GM23338 (cell line): ENCODE data around the gene SGCG. TPM values are rescaled to one million over a fixed set of nuclear protein-coding genes. Genes with fewer than 3 reads are reported as not detected.

Source experiments
- ATAC-seq: fragments of 200-7000 bp; cut with Tn5 transposase; 3 replicates; pipeline ENCODE4 v1.9.1; 2020
- DNase-seq: peaks from one replicate; pipeline ENCODE4 v3.0.0-alpha.2; 2015; ENCODE audit warnings: low spot score
- H2AFZ ChIP-seq: fragments of 200-600 bp; sonication (generic); 2 replicates; pipeline ENCODE4 v1.8.0; 2016; ENCODE audit warnings: antibody characterized with exemption, mild to moderate bottlenecking, moderate library complexity
- H3F3A ChIP-seq: fragments of 200-600 bp; sonication (generic); replicated peaks from 2 replicates; pipeline ENCODE4 v1.8.0; 2017; ENCODE audit warnings: antibody characterized with exemption, mixed run types, low read depth
- H3K27ac ChIP-seq: fragments of 200-600 bp; sonication (generic); 2 replicates; pipeline ENCODE4 v1.6.1; 2016; ENCODE audit warnings: low read depth
- H3K27me3 ChIP-seq: fragments of 200-600 bp; sonication (generic); 2 replicates; pipeline ENCODE4 v1.8.0; 2016; ENCODE audit warnings: mild to moderate bottlenecking, mixed run types, moderate library complexity; ENCODE audit not compliant: insufficient read depth
- H3K36me3 ChIP-seq: fragments of 200-600 bp; sonication (generic); 2 replicates; pipeline ENCODE4 v1.8.0; 2016; ENCODE audit warnings: mild to moderate bottlenecking; ENCODE audit not compliant: insufficient read depth
- H3K4me1 ChIP-seq: fragments of 200-600 bp; sonication (generic); 2 replicates; pipeline ENCODE4 v1.8.0; 2016; ENCODE audit warnings: mild to moderate bottlenecking, moderate library complexity; ENCODE audit not compliant: insufficient read depth
- H3K4me2 ChIP-seq: fragments of 200-600 bp; sonication (generic); 2 replicates; pipeline ENCODE4 v1.7.1; 2017; ENCODE audit warnings: mixed run types
- H3K4me3 ChIP-seq: fragments of 200-600 bp; sonication (generic); 2 replicates; pipeline ENCODE4 v1.6.1; 2016; ENCODE audit warnings: mixed run types
- H3K79me2 ChIP-seq: fragments of 200-600 bp; sonication (generic); replicated peaks from 2 replicates; pipeline ENCODE4 v1.8.0; 2017; ENCODE audit warnings: mild to moderate bottlenecking; ENCODE audit not compliant: insufficient read depth
- H3K9me2 ChIP-seq: fragments of 200-600 bp; sonication (generic); 2 replicates; pipeline ENCODE4 v1.8.0; 2017; ENCODE audit not compliant: insufficient read depth
- H4K20me1 ChIP-seq: fragments of 200-600 bp; sonication (generic); replicated peaks from 2 replicates; pipeline ENCODE4 v1.8.0; 2017; ENCODE audit warnings: mild to moderate bottlenecking; ENCODE audit not compliant: insufficient read depth
- H3K27ac Mint-ChIP-seq: 2 replicates; pipeline ENCODE4 v1.8.0; 2020; ENCODE audit warnings: inconsistent platforms, mild to moderate bottlenecking, moderate library complexity, mixed read lengths
- H3K27me3 Mint-ChIP-seq: 3 replicates; pipeline ENCODE4 v1.8.0; 2022; ENCODE audit warnings: low read depth, mild to moderate bottlenecking, moderate library complexity, mixed read lengths, inconsistent platforms; ENCODE audit not compliant: insufficient read depth, poor library complexity
- H3K36me3 Mint-ChIP-seq: 3 replicates; pipeline ENCODE4 v1.8.0; 2021; ENCODE audit warnings: low read depth, mild to moderate bottlenecking, inconsistent platforms, moderate library complexity, mixed read lengths
- H3K4me1 Mint-ChIP-seq: 3 replicates; pipeline ENCODE4 v1.8.0; 2020; ENCODE audit warnings: mild to moderate bottlenecking, inconsistent platforms, mixed read lengths
- H3K4me3 Mint-ChIP-seq: 3 replicates; pipeline ENCODE4 v1.8.0; 2021; ENCODE audit warnings: moderate library complexity, mild to moderate bottlenecking, inconsistent platforms, mixed read lengths
- H3K9me3 Mint-ChIP-seq: 3 replicates; pipeline ENCODE4 v1.8.0; 2020; ENCODE audit warnings: moderate library complexity, mild to moderate bottlenecking, inconsistent platforms, mixed read lengths
- CREB1 ChIP-seq: fragments of 250-450 bp; sonication (Bioruptor Pico); IDR thresholded peaks from 2 replicates; pipeline ENCODE4 v1.5.0; 2020; ENCODE audit warnings: low read depth, mild to moderate bottlenecking, moderate library complexity
- EZH2 ChIP-seq: fragments of 200-600 bp; sonication (generic); IDR thresholded peaks from one replicate; pipeline ENCODE4 v1.8.0; 2017; ENCODE audit warnings: antibody characterized with exemption, mild to moderate bottlenecking, low read depth; ENCODE audit not compliant: unreplicated experiment
- EZH2phosphoT487 ChIP-seq: fragments of 200-600 bp; sonication (generic); IDR thresholded peaks from one replicate; pipeline ENCODE4 v1.8.1; 2018; ENCODE audit warnings: antibody characterized with exemption; ENCODE audit not compliant: unreplicated experiment
- JUNB ChIP-seq: IDR thresholded peaks from one replicate; pipeline ENCODE4 v1.6.1; 2016; ENCODE audit warnings: antibody characterized with exemption; ENCODE audit not compliant: unreplicated experiment
- NANOG ChIP-seq: IDR thresholded peaks from 2 replicates; pipeline ENCODE4 v1.6.1; 2016; ENCODE audit warnings: antibody characterized with exemption, borderline replicate concordance
- POLR2AphosphoS5 ChIP-seq: IDR thresholded peaks from 2 replicates; pipeline ENCODE4 v1.6.1; 2016; ENCODE audit warnings: antibody characterized with exemption, low read depth
- STAT1 ChIP-seq: IDR thresholded peaks from one replicate; pipeline ENCODE4 v1.6.1; 2016; ENCODE audit warnings: antibody characterized with exemption; ENCODE audit not compliant: unreplicated experiment
- ZNF114 ChIP-seq: fragments of 250-450 bp; sonication (Bioruptor Pico); IDR thresholded peaks from 2 replicates; pipeline ENCODE4 v1.5.0; 2020; ENCODE audit warnings: mild to moderate bottlenecking, moderate library complexity
- ZNF331 ChIP-seq: fragments of 250-450 bp; sonication (Bioruptor Pico); IDR thresholded peaks from 2 replicates; pipeline ENCODE4 v1.5.0; 2020; ENCODE audit warnings: low read depth, mild to moderate bottlenecking, moderate library complexity
- long read RNA-seq: library from polyadenylated mRNA; unstranded; transcript quantifications from one replicate; pipeline ENCODE4 v2.0.0, GENCODE V29; 2020; ENCODE audit not compliant: unreplicated experiment
- polyA plus RNA-seq: library from polyadenylated mRNA; unstranded; fragments of >200 nt; fragmentation: Nextera tagmentation; extraction: Ambion mirVana; gene quantifications from 2 replicates; pipeline ENCODE4 v1.2.1, GENCODE V29; 2016
- total RNA-seq: library from RNA; depleted of rRNA; stranded (reverse); fragments of >200 nt; shearing (Covaris generic); gene quantifications from 2 replicates; pipeline ENCODE4 v1.2.3, GENCODE V29; 2014; rRNA removed
- TF ChIP-seq, protein P1 (sequence below): fragments of 250-450 bp; sonication (Bioruptor Pico); IDR thresholded peaks from 2 replicates; pipeline ENCODE4 v1.5.0; 2020; ENCODE audit warnings: mild to moderate bottlenecking, moderate library complexity
- TF ChIP-seq, protein P2 (sequence below): IDR thresholded peaks from one replicate; pipeline ENCODE4 v1.6.1; 2018; ENCODE audit warnings: antibody characterized with exemption; ENCODE audit not compliant: unreplicated experiment
- TF ChIP-seq, protein P3 (sequence below), 2 experiments: fragments of 200-600 bp in 1 of 2; sonication (generic) in 1 of 2; conservative IDR thresholded peaks; 2 replicates each; pipeline versions ENCODE4 v1.5.1 to v1.6.1; 2016 to 2017; ENCODE audit warnings: antibody characterized with exemption in 2 of 2, low read depth in 2 of 2, mild to moderate bottlenecking in 2 of 2, moderate library complexity in 1 of 2
- TF ChIP-seq, protein P4 (sequence below): IDR thresholded peaks from 2 replicates; pipeline ENCODE4 v1.6.1; 2016; ENCODE audit warnings: antibody characterized with exemption

Gene SGCG, protein sequence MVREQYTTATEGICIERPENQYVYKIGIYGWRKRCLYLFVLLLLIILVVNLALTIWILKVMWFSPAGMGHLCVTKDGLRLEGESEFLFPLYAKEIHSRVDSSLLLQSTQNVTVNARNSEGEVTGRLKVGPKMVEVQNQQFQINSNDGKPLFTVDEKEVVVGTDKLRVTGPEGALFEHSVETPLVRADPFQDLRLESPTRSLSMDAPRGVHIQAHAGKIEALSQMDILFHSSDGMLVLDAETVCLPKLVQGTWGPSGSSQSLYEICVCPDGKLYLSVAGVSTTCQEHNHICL
- total RNA-seq (not detected in 2 replicates), polyA plus RNA-seq (not detected in 2 replicates)
- long read RNA-seq = 0 reads

DNA sequence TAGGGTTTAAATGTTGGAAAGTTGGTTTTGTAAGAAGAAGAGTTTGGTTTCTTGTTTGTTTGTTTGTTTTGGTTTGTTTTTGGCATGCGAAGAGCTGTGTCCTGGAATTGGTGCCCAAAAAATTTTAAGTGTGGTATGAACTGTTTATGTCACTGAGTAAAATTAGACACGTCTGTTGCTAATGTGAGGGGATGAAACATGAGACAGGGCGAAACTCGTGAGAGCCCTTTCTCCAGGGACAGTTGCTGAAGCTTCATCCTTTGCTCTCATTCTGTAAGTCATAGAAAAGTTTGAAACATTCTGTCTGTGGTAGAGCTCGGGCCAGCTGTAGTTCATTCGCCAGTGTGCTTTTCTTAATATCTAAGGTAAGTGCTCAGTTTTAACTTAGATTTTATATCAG lies at the start of gene SGCG:
Gene SGCG (plus strand): TSS at position 269 of the 400 bp plus-strand sequence. CDS start 22,716 bp downstream, outside the sequence.
- Histone ChIP-seq H3K4me2 (no peak within 1 kb of the TSS), H3K79me2 (no peaks in the 10 kb centered on the region), H3F3A (no peaks in the 10 kb centered on the region), H3K4me1 (no peaks in the 10 kb centered on the region), H3K9me2 (no peaks in the 10 kb centered on the region), H3K36me3 (no peaks in the 10 kb centered on the region), H4K20me1 (no peaks in the 10 kb centered on the region), H3K27ac (no peak within 1 kb of the TSS), H3K27me3 (no peaks in the 10 kb centered on the region), H2AFZ (no peak within 1 kb of the TSS), H3K4me3 (no peak within 1 kb of the TSS)
- Mint-ChIP-seq H3K36me3 (no peaks in the 10 kb centered on the region), H3K27ac (no peak within 1 kb of the TSS), H3K9me3 (no peaks in the 10 kb centered on the region), H3K4me1 (no peaks in the 10 kb centered on the region), H3K27me3 (peaks cover 2% of the 10 kb centered on the region), H3K4me3 (no peak within 1 kb of the TSS)
- TF ChIP-seq STAT1 (no peak), ZNF331 (CRISPR knock-in tag) (no peak), EZH2 (no peak), ZNF114 (no peak), EZH2phosphoT487 (no peak), NANOG (no peak), POLR2AphosphoS5 (no peak), JUNB (no peak), CREB1 (CRISPR knock-in tag) (no peak)
- TF ChIP-seq, protein P1, sequence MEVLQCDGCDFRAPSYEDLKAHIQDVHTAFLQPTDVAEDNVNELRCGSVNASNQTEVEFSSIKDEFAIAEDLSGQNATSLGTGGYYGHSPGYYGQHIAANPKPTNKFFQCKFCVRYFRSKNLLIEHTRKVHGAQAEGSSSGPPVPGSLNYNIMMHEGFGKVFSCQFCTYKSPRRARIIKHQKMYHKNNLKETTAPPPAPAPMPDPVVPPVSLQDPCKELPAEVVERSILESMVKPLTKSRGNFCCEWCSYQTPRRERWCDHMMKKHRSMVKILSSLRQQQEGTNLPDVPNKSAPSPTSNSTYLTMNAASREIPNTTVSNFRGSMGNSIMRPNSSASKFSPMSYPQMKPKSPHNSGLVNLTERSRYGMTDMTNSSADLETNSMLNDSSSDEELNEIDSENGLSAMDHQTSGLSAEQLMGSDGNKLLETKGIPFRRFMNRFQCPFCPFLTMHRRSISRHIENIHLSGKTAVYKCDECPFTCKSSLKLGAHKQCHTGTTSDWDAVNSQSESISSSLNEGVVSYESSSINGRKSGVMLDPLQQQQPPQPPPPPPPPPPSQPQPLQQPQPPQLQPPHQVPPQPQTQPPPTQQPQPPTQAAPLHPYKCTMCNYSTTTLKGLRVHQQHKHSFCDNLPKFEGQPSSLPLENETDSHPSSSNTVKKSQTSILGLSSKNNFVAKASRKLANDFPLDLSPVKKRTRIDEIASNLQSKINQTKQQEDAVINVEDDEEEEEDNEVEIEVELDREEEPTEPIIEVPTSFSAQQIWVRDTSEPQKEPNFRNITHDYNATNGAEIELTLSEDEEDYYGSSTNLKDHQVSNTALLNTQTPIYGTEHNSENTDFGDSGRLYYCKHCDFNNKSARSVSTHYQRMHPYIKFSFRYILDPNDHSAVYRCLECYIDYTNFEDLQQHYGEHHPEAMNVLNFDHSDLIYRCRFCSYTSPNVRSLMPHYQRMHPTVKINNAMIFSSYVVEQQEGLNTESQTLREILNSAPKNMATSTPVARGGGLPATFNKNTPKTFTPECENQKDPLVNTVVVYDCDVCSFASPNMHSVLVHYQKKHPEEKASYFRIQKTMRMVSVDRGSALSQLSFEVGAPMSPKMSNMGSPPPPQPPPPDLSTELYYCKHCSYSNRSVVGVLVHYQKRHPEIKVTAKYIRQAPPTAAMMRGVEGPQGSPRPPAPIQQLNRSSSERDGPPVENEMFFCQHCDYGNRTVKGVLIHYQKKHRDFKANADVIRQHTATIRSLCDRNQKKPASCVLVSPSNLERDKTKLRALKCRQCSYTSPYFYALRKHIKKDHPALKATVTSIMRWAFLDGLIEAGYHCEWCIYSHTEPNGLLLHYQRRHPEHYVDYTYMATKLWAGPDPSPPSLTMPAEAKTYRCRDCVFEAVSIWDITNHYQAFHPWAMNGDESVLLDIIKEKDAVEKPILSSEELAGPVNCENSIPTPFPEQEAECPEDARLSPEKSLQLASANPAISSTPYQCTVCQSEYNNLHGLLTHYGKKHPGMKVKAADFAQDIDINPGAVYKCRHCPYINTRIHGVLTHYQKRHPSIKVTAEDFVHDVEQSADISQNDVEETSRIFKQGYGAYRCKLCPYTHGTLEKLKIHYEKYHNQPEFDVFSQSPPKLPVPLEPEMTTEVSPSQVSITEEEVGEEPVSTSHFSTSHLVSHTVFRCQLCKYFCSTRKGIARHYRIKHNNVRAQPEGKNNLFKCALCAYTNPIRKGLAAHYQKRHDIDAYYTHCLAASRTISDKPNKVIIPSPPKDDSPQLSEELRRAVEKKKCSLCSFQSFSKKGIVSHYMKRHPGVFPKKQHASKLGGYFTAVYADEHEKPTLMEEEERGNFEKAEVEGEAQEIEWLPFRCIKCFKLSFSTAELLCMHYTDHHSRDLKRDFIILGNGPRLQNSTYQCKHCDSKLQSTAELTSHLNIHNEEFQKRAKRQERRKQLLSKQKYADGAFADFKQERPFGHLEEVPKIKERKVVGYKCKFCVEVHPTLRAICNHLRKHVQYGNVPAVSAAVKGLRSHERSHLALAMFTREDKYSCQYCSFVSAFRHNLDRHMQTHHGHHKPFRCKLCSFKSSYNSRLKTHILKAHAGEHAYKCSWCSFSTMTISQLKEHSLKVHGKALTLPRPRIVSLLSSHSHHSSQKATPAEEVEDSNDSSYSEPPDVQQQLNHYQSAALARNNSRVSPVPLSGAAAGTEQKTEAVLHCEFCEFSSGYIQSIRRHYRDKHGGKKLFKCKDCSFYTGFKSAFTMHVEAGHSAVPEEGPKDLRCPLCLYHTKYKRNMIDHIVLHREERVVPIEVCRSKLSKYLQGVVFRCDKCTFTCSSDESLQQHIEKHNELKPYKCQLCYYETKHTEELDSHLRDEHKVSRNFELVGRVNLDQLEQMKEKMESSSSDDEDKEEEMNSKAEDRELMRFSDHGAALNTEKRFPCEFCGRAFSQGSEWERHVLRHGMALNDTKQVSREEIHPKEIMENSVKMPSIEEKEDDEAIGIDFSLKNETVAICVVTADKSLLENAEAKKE (CRISPR knock-in tag) = no peak
- TF ChIP-seq, protein P2, sequence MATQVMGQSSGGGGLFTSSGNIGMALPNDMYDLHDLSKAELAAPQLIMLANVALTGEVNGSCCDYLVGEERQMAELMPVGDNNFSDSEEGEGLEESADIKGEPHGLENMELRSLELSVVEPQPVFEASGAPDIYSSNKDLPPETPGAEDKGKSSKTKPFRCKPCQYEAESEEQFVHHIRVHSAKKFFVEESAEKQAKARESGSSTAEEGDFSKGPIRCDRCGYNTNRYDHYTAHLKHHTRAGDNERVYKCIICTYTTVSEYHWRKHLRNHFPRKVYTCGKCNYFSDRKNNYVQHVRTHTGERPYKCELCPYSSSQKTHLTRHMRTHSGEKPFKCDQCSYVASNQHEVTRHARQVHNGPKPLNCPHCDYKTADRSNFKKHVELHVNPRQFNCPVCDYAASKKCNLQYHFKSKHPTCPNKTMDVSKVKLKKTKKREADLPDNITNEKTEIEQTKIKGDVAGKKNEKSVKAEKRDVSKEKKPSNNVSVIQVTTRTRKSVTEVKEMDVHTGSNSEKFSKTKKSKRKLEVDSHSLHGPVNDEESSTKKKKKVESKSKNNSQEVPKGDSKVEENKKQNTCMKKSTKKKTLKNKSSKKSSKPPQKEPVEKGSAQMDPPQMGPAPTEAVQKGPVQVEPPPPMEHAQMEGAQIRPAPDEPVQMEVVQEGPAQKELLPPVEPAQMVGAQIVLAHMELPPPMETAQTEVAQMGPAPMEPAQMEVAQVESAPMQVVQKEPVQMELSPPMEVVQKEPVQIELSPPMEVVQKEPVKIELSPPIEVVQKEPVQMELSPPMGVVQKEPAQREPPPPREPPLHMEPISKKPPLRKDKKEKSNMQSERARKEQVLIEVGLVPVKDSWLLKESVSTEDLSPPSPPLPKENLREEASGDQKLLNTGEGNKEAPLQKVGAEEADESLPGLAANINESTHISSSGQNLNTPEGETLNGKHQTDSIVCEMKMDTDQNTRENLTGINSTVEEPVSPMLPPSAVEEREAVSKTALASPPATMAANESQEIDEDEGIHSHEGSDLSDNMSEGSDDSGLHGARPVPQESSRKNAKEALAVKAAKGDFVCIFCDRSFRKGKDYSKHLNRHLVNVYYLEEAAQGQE = no peak
- TF ChIP-seq, protein P3, sequence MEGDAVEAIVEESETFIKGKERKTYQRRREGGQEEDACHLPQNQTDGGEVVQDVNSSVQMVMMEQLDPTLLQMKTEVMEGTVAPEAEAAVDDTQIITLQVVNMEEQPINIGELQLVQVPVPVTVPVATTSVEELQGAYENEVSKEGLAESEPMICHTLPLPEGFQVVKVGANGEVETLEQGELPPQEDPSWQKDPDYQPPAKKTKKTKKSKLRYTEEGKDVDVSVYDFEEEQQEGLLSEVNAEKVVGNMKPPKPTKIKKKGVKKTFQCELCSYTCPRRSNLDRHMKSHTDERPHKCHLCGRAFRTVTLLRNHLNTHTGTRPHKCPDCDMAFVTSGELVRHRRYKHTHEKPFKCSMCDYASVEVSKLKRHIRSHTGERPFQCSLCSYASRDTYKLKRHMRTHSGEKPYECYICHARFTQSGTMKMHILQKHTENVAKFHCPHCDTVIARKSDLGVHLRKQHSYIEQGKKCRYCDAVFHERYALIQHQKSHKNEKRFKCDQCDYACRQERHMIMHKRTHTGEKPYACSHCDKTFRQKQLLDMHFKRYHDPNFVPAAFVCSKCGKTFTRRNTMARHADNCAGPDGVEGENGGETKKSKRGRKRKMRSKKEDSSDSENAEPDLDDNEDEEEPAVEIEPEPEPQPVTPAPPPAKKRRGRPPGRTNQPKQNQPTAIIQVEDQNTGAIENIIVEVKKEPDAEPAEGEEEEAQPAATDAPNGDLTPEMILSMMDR (conservative IDR thresholded peaks at IDR 0.05; ENCODE audit: low read depth in 2 of 2) = no peak
- TF ChIP-seq, protein P4, sequence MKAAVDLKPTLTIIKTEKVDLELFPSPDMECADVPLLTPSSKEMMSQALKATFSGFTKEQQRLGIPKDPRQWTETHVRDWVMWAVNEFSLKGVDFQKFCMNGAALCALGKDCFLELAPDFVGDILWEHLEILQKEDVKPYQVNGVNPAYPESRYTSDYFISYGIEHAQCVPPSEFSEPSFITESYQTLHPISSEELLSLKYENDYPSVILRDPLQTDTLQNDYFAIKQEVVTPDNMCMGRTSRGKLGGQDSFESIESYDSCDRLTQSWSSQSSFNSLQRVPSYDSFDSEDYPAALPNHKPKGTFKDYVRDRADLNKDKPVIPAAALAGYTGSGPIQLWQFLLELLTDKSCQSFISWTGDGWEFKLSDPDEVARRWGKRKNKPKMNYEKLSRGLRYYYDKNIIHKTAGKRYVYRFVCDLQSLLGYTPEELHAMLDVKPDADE = no peak
- no peak for DNase-seq
- no peak for ATAC-seq
